Stimulated activated naive CD4-positive, alpha-beta T cell treated with Interleukin-2 at 50 U/mL for 16 hours (primary cell): ENCODE measurements around the gene DDRGK1.
"Not testable (repeated sequence)": the region's sequence is repeated elsewhere in the genome, so short reads cannot be mapped to it uniquely, and the experiment has no call there.

Source experiments
- DNase-seq: peaks from one replicate; lab custom pipeline; 2025; lab: John Stamatoyannopoulos, UW

Gene DDRGK1

DNA sequence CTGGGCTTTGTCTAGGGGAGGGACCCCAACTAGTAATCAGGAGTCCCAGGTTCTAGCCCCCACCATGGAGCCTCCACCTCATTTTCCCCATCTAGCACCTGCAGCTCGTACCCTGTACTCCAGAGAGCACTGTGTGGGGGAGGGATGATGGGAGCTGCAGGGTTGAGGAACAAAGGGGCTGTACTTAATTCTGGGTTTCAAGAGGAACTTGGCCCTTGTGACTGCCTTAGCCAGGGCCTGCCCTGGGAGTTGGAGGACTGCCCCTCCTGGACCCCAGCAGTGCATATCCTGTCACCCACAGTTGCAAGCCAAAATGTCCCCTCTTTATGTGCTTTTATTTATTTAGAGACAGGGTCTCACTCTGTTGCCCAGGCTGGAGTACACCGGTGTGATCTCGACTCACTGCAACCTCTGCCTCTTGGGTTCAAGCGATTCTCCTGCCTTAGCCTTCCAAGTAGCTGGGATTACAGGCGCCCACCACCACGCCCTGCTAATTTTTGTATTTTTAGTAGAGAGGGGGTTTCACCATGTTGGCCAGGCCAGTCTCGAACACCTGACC, 11.0 kb upstream of the DDRGK1 start:
- not testable (repeated sequence) for DNase-seq

DNA sequence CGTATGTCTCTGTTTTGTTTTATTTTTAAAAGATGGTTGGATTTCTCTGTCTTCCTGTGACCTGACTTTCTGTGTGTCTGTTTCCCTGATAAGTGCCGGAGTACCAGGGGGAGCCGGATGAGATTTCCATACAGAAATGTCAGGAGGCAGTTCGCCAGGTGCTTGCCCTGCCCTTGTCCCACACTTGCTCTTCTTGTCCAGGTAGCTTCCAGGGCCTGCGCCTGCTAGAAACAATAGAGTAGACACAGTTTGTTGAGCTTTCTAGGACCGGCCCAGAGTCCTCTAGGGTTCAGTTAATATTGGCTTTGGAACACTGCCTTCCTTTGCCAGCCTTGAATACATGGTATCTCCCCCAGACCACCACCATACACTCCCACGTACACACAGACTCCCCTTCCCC, 8.7 kb upstream of the DDRGK1 start:
- no peak for DNase-seq

GRCh38 chr20:3210346-3210745, 5.9 kb upstream of the DDRGK1 start:
- DNase-seq = no peak

DNA sequence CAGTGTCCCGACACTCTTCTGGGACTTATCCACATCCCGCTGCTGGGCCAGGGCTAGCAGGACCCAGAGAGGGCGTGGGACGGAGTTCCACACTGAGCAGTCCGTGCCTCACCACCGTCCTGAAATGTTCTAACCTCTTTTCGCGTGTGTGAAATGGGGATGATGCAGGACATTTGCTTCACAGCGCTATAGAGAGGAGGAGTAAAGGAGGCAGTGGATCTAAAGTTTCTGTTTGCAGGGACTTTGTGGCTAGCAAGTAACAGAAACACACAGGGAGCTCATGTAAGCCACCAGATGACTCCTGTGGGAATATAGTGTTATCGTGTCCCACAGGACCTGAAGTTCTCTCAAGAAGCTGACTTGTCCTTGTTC, 5.5 kb upstream of the DDRGK1 start:
- DNase-seq = no peak

DNA sequence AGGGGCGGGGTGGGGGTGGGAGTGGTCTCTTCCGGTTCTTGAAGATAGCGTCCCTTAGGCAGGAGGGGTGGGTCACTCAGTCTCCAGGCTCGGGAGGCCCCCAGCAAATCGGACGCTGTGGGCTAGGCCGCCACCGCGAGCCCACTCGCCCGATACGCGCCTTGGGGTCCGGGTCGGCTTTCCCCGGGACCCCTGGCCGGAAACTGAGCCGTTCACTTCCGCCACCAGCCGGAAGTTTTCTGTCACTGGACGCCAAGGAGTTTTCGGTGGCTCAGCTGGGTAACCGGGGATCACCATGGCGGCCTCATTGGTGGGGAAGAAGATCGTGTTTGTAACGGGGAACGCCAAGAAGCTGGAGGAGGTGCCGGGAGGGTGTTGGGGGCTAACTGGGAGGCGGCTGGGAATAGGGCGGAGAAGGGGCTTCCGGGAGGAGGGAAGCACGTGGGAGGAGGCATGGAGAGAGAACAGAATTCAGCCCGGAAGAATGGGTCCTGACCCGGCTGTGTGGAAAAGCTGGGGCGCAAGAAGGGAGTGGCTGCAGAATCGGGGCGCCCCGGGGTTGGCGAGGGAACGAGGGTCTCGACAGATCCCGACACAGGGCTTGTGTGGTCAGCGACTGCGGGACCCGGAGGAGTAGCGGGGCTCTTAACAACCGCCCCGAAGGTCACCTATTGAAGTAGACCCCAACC, 4.9 kb upstream of the DDRGK1 start, which contains the start of gene ITPA:
Gene ITPA (plus strand): TSS at position 242 of the 689 bp plus-strand sequence. CDS start 54 bp downstream, at position 296.
- peak; percentile 65 for DNase-seq

DNA sequence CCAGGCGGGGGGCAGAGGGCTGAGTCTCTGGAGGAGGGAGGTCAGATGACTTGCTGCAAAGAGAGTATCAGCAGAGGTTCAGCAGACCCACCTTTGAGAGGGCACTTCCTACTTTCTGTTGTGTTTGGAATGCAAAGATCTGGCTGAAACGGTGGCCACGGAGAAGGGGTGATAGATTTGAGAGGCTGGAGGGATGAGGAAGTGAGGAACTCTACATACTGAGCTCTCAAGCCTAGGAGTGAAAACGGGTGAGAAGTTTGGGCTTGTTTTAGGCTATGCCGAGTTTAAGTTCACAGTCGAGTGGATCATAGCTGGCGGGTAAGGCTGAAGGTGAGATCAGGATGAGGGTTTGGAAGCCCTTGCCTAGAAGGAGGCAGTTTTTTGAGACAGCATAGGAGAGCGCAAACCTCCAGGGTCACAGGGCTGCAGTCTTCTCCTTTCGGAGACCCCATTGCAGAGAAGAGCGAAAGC, 4.3 kb upstream of the DDRGK1 start:
- DNase-seq = no peak

DNA sequence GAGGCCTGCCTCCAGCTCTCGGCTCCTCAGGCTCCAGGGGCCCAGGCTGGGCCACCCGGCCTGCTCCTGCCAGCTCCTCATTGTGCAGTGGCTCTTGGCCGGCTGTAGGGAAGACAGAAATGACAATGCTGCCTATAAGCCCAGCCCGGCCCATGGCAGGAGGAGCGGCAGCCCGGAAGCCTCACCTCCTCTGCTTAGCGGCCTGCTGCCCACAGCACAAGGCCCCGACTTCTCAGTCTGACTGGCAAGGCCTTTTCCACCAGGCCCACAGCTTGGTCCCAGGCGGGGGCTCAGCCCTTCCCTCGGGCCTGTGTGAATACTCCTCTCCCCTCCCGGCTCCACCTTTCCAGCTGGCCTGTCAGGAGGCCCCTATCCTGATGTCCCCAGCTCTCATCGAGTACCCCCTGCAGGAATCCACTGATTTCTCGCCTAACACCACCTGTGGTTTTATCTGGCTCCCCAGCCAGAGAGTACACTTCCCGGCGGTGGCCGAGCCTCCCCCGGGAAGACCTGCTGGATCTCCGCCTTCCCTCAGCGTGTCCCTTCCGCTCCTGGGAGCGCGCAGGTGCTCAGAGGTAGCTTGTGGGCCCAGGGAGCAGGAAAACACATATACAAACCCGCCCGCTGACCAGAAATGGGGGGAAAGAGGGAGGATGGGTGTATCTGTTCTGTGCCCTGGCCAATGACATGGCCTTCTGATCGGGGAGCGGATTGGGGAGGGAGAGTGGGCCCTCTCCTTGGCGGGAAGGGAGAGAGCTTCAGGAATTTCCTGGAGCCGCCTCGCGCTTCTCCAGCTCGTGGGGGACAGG, 963 bp downstream of the DDRGK1 start:
- DNase-seq = peak; percentile 19

DNA sequence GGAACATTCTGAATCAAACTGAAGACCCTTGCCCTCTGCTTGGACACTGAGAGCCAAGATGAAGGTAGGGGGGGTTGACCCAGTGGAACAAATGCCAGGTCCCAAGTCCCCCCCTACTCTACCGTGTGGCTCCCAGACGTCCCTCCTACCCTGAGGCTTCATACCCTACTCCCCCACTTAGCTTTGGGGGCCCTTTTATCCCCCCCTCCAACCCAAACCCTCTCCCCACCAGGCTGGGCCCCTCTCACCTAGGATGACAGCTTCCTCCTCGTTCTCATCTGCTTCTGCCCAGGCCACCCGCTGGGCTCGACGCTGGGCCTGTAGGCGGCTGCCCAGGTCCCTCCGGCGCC, 1.5 kb downstream of the DDRGK1 start:
- DNase-seq = no peak

DNA sequence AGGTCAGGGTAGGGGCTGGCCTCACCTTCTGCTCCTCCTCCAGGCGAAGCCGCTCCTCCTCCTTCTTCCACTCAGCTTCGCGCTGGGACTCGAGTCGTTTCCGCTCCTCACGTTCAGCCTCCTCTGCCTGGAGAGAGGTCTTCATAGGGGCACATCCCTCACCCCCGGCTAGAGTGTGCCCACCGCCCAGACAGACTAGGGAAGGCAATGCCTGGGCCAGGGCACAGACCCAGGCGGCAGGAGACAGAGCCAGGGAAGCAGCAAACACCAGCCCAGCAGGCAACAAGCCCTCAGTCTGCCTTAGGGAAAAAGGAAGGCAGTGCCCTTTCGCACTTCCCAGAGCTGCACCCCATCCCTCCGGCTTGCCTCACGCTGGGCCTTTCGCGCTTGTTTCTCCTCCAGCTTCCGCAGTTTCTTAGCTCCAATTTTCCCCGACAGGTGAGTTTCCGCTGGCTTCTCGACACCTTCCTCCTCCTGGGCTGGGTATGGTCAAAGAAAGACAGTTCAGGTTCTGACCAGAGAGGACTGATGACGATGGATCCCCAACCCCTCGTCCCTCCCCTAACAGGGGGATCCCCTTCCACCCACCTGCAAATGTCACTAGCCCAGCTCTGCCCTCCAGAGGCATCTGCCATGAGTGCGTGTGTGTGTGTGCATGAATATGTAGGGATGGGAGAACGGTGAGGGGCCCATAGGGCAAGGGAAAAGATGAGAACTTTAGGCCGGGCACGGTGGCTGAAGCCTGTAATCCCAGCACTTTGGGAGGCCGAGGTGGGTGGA, 4.3 kb downstream of the DDRGK1 start:
- DNase-seq = no peak

GRCh38 chr20:3199206-3199605, 5.3 kb downstream of the DDRGK1 start:
- DNase-seq = no peak

DNA sequence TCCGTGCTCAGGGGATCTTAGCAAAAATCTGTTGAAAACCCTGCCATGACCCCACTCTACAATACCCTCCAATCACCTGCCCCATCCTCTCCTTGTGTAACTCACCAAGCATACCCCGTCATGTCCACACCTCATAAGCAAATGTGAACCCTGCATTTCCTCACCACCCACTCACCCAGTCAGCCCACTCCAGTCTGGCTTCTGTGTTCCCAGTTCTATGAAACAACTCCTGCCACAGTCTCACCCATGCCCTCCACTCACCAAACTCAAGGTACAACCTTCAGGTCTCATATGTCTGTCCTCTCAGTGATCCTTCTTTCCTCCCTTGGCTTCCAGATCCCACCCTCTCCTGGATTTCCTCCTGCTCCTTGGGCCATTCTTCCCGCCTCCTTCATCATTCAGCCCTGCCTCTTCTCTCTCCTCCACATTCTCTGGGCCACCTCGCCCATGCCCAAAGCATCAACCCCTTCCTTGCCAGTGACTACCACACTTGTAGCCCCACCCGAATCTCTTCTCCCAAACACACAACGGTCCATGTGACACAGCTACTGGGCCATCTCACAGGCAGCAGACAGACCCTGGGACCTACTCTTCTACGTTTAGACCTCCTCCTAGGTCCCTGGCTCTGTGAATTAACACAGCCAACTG, 8.8 kb downstream of the DDRGK1 start:
- no peak for DNase-seq

DNA sequence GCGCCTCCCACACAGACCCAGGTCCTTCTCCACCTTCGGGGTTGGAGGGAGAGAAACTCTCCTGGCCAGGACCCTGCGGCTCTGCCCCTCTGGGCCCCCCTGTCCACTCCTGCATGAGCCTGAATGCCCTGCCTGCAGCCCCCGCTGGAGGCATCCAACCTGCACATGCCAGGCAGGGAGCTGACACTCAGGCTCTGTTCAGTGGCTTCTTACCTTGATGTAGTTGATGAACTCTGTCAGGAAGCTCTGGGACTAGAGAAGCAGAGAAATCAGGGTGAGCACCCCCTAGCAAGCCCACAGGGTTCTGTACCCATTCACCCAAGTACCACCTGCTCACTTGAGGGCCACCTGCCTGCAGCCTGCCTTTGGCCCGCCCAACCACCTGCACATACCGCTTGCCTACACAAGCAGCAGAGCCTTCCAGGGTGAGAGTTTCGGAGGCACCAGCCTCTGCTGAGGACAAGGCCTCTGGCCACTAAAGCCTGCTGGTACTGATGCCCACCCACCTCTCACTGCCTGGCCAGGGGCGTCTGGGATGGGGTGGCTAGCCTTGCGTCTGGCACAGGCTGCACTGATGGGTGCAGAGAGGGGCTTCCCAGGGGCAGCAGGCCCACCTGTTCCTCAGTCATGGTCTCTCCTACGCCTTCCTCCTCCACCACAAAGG, 9.7 kb downstream of the DDRGK1 start:
- no peak for DNase-seq

- no peak for DNase-seq
Observed at GRCh38 chr20:3193806-3194616, 10.5 kb downstream of the DDRGK1 start.

GRCh38 chr20:3192226-3193015, 12.1 kb downstream of the DDRGK1 start:
- DNase-seq = no peak

- no peak for DNase-seq
Observed at GRCh38 chr20:3190681-3191111, 13.8 kb downstream of the DDRGK1 start.

- no peak for DNase-seq
Observed at GRCh38 chr20:3189561-3190131, 14.8 kb downstream of the DDRGK1 start.

GRCh38 chr20:3188823-3189413, 15.6 kb downstream of the DDRGK1 start:
- DNase-seq = no peak

DNA sequence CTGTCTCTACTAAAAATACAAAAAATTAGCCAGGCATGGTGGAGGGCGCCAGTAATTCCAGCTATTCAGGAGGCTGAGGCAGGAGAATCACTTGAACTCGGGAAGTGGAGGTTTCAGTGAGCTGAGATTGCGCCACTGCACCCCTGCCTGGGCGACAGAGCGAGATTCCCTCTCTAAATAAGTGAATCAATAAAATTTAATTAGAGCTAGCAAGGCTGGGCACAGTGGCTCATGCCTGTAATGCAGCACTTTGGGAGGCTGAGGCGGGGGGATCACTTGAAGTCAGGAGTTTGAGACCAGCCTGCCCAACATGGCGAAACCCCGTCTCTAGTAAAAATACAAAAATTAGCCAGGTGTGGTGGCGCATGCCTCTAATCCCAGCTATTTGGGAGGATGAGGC, 16.6 kb downstream of the DDRGK1 start:
- not testable (repeated sequence) for DNase-seq
